ENCODE data around the gene MELTF. TPM values are rescaled to one million over a fixed set of nuclear protein-coding genes. Genes with fewer than 3 reads are reported as not detected.

Gene MELTF
- total RNA-seq, 1 experiment from 2014 or later: 9.2 TPM

- Histone ChIP-seq H2BK15ac (ENCODE audit: low read depth, low read length) (no peak overlapping the region), H3K4me2 (ENCODE audit: insufficient read depth, insufficient read length, low read length) (no peak overlapping the region), H3K9ac (ENCODE audit: extremely low read depth, insufficient read length, low read length) (no peak overlapping the region), H2BK120ac (ENCODE audit: low read depth, low read length, poor library complexity, severe bottlenecking) (no peak overlapping the region), H3K23me2 (ENCODE audit: insufficient read length, low read depth, low read length, poor library complexity, severe bottlenecking) (peaks cover 4% of the 10 kb centered on the region), H2AFZ (ENCODE audit: low read length) (no peak overlapping the region), H3T11ph (ENCODE audit: low read length) (no peak overlapping the region), H4K20me1 (ENCODE audit: control insufficient read depth, insufficient read depth, insufficient read length) (no peaks in the 10 kb centered on the region), H3K27me3 (ENCODE audit: insufficient read depth, low read length) (peaks cover 7% of the 10 kb centered on the region; the same call in 1 of the 2 replicates), H4K8ac (replicated peaks; ENCODE audit: insufficient read length, low read depth, low read length) (no peak overlapping the region), H3K56ac (ENCODE audit: insufficient read length, low read depth, low read length) (no peak overlapping the region), H3K4me1 (ENCODE audit: insufficient read depth, low read length) (0 out of 2 replicates have a peak, but pooled peaks cover 6% of the 10 kb centered on the region), H3K79me2 (ENCODE audit: insufficient read depth, low read length) (no peaks in the 10 kb centered on the region), H3K27ac (ENCODE audit: insufficient read length, low read depth, low read length) (no peak overlapping the region), H4K91ac (ENCODE audit: insufficient read length, low read depth, low read length) (no peak overlapping the region), H2BK5ac (ENCODE audit: insufficient read length, low read length) (no peak overlapping the region), H3K4ac (ENCODE audit: low read depth, low read length) (no peak overlapping the region), H2BK20ac (ENCODE audit: low read depth, low read length, poor library complexity, severe bottlenecking) (no peak overlapping the region), H4K5ac (ENCODE audit: insufficient read length, low read depth, low read length) (no peak overlapping the region), H3K23ac (ENCODE audit: insufficient read length, low read depth, low read length) (no peak overlapping the region), H3K18ac (ENCODE audit: insufficient read length, low read depth, low read length) (no peak overlapping the region), H2AK5ac (ENCODE audit: insufficient read length, low read length) (no peak overlapping the region), H3K9me3 (ENCODE audit: control insufficient read depth, low read depth, low read length) (no peaks in the 10 kb centered on the region), H2BK12ac (ENCODE audit: insufficient read length, low read depth, low read length) (no peak overlapping the region), H3K14ac (ENCODE audit: insufficient read depth, low read length) (no peak overlapping the region), H3K79me1 (ENCODE audit: insufficient read depth, low read depth, low read length, poor library complexity, severe bottlenecking) (no peaks in the 10 kb centered on the region)
- TF ChIP-seq, protein P1, sequence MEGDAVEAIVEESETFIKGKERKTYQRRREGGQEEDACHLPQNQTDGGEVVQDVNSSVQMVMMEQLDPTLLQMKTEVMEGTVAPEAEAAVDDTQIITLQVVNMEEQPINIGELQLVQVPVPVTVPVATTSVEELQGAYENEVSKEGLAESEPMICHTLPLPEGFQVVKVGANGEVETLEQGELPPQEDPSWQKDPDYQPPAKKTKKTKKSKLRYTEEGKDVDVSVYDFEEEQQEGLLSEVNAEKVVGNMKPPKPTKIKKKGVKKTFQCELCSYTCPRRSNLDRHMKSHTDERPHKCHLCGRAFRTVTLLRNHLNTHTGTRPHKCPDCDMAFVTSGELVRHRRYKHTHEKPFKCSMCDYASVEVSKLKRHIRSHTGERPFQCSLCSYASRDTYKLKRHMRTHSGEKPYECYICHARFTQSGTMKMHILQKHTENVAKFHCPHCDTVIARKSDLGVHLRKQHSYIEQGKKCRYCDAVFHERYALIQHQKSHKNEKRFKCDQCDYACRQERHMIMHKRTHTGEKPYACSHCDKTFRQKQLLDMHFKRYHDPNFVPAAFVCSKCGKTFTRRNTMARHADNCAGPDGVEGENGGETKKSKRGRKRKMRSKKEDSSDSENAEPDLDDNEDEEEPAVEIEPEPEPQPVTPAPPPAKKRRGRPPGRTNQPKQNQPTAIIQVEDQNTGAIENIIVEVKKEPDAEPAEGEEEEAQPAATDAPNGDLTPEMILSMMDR (conservative IDR thresholded peaks at IDR 0.05): no peak
- Mint-ChIP-seq H3K36me3 (ENCODE audit: insufficient read depth in 1 of 3, low read depth in 3 of 3) (peaks cover 3 to 13% (median 6%) of the 10 kb centered on the region in 3 experiments; a peak in 5 of 7 replicates), H3K4me3 (no peak overlapping the region), H3K4me1 (peaks cover 15 to 16% of the 10 kb centered on the region in 2 experiments), H3K9me3 (peaks cover 0 to 3% of the 10 kb centered on the region in 2 experiments; a peak in 2 of 5 replicates), H3K27ac (no peak overlapping the region), H3K27me3 (ENCODE audit: low read depth) (peaks cover 27% of the 10 kb centered on the region)
- WGBS (ENCODE audit: extremely low coverage, insufficient read length, low lambda C conversion rate): no CpG with 5 or more reads among the region's 5 CpGs
- DNase-seq: no peak
Observed at GRCh38 chr3:197006860-197007259, 22.8 kb downstream of the MELTF start.

Data from H9 (cell line).